RWPE2 (cell line): ENCODE results near the gene EWSR1.
"Not testable (repeated sequence)": the region's sequence is repeated elsewhere in the genome, so short reads cannot be mapped to it uniquely, and the experiment has no call there.

ENCODE experiments used
- ATAC-seq: fragments of 200-7000 bp; cut with Tn5 transposase; 3 replicates; pipeline ENCODE4 v1.9.1; 2021; ENCODE audit warnings: low read depth
- DNase-seq: peaks from one replicate; pipeline ENCODE4 v3.0.0-alpha.2; 2020; ENCODE audit warnings: low spot score
- H3K27ac ChIP-seq: fragments of 450-650 bp; 2 replicates; pipeline ENCODE4 v1.5.1; 2017; ENCODE audit warnings: mild to moderate bottlenecking; ENCODE audit not compliant: poor library complexity, severe bottlenecking
- H3K27me3 ChIP-seq: fragments of 250-450 bp; sonication (Bioruptor Pico); 2 replicates; pipeline ENCODE4 v1.5.1; 2021; ENCODE audit warnings: mild to moderate bottlenecking, moderate library complexity; ENCODE audit not compliant: insufficient read depth, poor library complexity, severe bottlenecking
- H3K36me3 ChIP-seq: fragments of 250-450 bp; sonication (Bioruptor Pico); 2 replicates; pipeline ENCODE4 v1.5.1; 2020; ENCODE audit warnings: low read depth, mild to moderate bottlenecking, moderate library complexity
- H3K4me1 ChIP-seq: fragments of 250-450 bp; sonication (Bioruptor Pico); 2 replicates; pipeline ENCODE4 v1.5.1; 2021; ENCODE audit warnings: mild to moderate bottlenecking, moderate library complexity; ENCODE audit not compliant: insufficient read depth, poor library complexity, severe bottlenecking
- H3K4me3 ChIP-seq: fragments of 250-450 bp; sonication (Bioruptor Pico); 2 replicates; pipeline ENCODE4 v1.5.1; 2021; ENCODE audit warnings: mild to moderate bottlenecking, moderate library complexity; ENCODE audit not compliant: severe bottlenecking
- H3K9me3 ChIP-seq: fragments of 250-450 bp; sonication (Bioruptor Pico); 2 replicates; pipeline ENCODE4 v1.5.1; 2021; ENCODE audit warnings: mild to moderate bottlenecking, moderate library complexity; ENCODE audit not compliant: severe bottlenecking
- TF ChIP-seq, protein P1 (sequence below): fragments of 450-650 bp; IDR thresholded peaks from one replicate; pipeline ENCODE4 v1.5.1; 2017; ENCODE audit warnings: mild to moderate bottlenecking, moderate library complexity; ENCODE audit not compliant: poor library complexity, severe bottlenecking

EWSR1 gene

DNA sequence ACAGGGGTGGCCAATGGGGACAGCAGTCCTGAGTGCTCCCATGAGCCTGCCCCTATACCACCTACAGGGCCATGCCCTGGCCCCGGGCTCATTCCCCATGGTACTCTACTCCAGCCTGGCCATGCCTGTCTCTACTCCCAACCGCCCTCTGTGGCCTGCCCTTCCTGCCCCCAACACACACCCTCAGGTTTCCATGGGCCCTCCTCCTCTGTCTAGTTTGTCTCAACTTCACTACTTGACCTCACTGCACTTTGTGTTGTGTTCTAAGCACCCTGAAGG is 73.7 kb downstream of the EWSR1 start:
- ATAC-seq (no peak), DNase-seq (no peak)
- TF ChIP-seq, protein P1, sequence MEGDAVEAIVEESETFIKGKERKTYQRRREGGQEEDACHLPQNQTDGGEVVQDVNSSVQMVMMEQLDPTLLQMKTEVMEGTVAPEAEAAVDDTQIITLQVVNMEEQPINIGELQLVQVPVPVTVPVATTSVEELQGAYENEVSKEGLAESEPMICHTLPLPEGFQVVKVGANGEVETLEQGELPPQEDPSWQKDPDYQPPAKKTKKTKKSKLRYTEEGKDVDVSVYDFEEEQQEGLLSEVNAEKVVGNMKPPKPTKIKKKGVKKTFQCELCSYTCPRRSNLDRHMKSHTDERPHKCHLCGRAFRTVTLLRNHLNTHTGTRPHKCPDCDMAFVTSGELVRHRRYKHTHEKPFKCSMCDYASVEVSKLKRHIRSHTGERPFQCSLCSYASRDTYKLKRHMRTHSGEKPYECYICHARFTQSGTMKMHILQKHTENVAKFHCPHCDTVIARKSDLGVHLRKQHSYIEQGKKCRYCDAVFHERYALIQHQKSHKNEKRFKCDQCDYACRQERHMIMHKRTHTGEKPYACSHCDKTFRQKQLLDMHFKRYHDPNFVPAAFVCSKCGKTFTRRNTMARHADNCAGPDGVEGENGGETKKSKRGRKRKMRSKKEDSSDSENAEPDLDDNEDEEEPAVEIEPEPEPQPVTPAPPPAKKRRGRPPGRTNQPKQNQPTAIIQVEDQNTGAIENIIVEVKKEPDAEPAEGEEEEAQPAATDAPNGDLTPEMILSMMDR, result no peak
- H3K27me3 ChIP-seq, result no peaks in the 10 kb centered on the region
- H3K27ac ChIP-seq, result no peak overlapping the region
- peaks cover 28% of the 10 kb centered on the region for H3K4me1 ChIP-seq
- no peak overlapping the region for H3K4me3 ChIP-seq
- peaks cover 47% of the 10 kb centered on the region for H3K36me3 ChIP-seq
- no peaks in the 10 kb centered on the region for H3K9me3 ChIP-seq

DNA sequence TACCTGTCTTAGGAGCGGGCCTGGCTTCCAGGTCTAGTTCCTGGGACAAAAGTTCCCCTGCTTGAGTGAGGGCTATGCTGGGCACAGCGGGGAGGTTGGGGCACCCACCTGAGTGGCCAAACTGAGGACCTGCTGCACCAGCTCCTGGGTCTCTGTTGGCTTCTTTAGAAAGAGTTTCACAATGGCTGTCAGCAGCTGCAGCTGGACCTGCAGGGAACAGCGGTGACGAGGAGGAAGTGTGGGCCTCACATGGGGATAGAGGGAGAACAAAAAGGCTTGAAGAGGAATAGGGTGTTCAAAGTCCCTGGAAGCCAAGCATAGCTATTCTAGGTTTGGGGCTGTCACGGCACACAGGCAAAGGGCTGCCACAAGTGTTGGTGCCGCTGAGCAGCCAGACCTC is 74.1 kb downstream of the EWSR1 start:
- Histone ChIP-seq H3K27ac (no peak overlapping the region), H3K36me3 (peaks cover 51% of the 10 kb centered on the region)
- no peak for DNase-seq

GRCh38 chr22:29342577-29343312 is 74.7 kb downstream of the EWSR1 start:
- Histone ChIP-seq H3K27me3 (no peaks in the 10 kb centered on the region), H3K27ac (peak overlapping the region; percentile 51), H3K4me3 (no peak overlapping the region), H3K36me3 (peaks cover 56% of the 10 kb centered on the region), H3K4me1 (peaks cover 28% of the 10 kb centered on the region), H3K9me3 (no peaks in the 10 kb centered on the region)
- DNase-seq (no peak), ATAC-seq (peak; percentile 21)
- TF ChIP-seq, protein P1, result no peak

More for the DNA sequence above, 74.1 kb downstream of the EWSR1 start:
- TF ChIP-seq, protein P1, result no peak
- no peak for ATAC-seq
- Histone ChIP-seq H3K4me1 (peaks cover 28% of the 10 kb centered on the region), H3K9me3 (no peaks in the 10 kb centered on the region), H3K27me3 (no peaks in the 10 kb centered on the region), H3K4me3 (no peak overlapping the region)

DNA sequence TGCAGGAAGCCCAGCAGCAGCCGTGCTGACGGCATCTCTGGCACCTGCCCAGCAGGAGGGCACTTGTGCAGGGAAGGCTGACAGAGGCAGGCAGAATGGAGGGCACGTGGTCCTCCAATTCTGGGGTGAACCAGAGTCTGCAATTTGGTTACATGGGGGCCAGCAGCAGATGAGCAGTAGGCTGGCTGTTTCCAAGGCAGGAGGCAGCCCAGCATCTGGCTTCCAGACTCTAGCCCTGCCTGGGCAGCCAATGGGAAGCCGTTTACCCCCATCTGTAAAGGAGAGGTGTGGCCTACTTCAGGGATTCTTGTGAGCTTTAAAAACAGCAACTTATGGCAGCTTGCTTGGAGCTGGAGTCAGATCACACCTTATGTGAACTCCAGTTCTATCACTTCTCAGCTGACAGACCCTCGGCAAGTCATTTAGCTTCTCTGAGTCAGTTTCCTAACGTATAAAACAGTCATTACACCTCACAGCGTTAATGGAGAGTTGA is 75.3 kb downstream of the EWSR1 start:
- no peak for DNase-seq
- H3K27ac ChIP-seq, result peak overlapping the region; percentile 51
- TF ChIP-seq, protein P1, result no peak
- H3K27me3 ChIP-seq, result no peaks in the 10 kb centered on the region
- no peaks in the 10 kb centered on the region for H3K9me3 ChIP-seq
- H3K36me3 ChIP-seq, result peaks cover 56% of the 10 kb centered on the region
- peaks cover 28% of the 10 kb centered on the region for H3K4me1 ChIP-seq
- ATAC-seq, result peak; percentile 18
- no peak overlapping the region for H3K4me3 ChIP-seq

DNA sequence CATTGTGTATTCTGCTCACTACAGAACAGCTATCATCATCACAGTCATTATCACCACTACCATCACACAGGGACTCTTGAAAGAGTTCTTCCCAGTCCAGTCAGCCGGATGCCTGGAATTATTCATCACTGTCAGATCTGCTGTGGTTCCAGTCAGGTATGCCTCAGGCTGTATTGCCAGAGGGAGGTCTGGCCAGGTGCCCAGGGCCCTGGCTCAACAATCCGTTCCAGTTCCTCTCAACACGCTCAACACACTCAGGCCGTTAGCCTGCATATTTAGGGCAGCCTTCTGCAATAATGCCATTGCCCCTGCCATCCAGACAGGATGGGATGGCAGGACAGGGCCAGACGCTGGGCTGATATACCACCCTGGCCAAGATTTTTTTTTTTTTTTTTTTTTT is 76.1 kb downstream of the EWSR1 start:
- H3K4me1 ChIP-seq, result peaks cover 33% of the 10 kb centered on the region
- DNase-seq (no peak), ATAC-seq (peak; percentile 73)
- H3K9me3 ChIP-seq, result no peaks in the 10 kb centered on the region
- H3K27me3 ChIP-seq, result no peaks in the 10 kb centered on the region
- peaks cover 53% of the 10 kb centered on the region for H3K36me3 ChIP-seq
- TF ChIP-seq, protein P1, result no peak
- H3K4me3 ChIP-seq, result no peak overlapping the region
- H3K27ac ChIP-seq, result peak overlapping the region; percentile 51

- not testable (repeated sequence) for H3K27me3 ChIP-seq, ATAC-seq, DNase-seq, H3K9me3 ChIP-seq, H3K4me3 ChIP-seq
- Histone ChIP-seq H3K4me1 (peaks cover 29% of the 10 kb centered on the region), H3K36me3 (peaks cover 52% of the 10 kb centered on the region), H3K27ac (peak overlapping the region; percentile 51)
Observed at GRCh38 chr22:29344889-29345288, 76.8 kb downstream of the EWSR1 start.
